GM23338 (cell line): Measurements from ENCODE around the gene ARRB1. TPM values are rescaled to one million over a fixed set of nuclear protein-coding genes. Genes with fewer than 3 reads are reported as not detected.

Experiments
- ATAC-seq: fragments of 200-7000 bp; cut with Tn5 transposase; 3 replicates; pipeline ENCODE4 v1.9.1; 2020
- DNase-seq: peaks from one replicate; pipeline ENCODE4 v3.0.0-alpha.2; 2015; ENCODE audit warnings: low spot score
- H2AFZ ChIP-seq: fragments of 200-600 bp; sonication (generic); 2 replicates; pipeline ENCODE4 v1.8.0; 2016; ENCODE audit warnings: antibody characterized with exemption, mild to moderate bottlenecking, moderate library complexity
- H3F3A ChIP-seq: fragments of 200-600 bp; sonication (generic); replicated peaks from 2 replicates; pipeline ENCODE4 v1.8.0; 2017; ENCODE audit warnings: antibody characterized with exemption, mixed run types, low read depth
- H3K27ac ChIP-seq: fragments of 200-600 bp; sonication (generic); 2 replicates; pipeline ENCODE4 v1.6.1; 2016; ENCODE audit warnings: low read depth
- H3K27me3 ChIP-seq: fragments of 200-600 bp; sonication (generic); 2 replicates; pipeline ENCODE4 v1.8.0; 2016; ENCODE audit warnings: mild to moderate bottlenecking, mixed run types, moderate library complexity; ENCODE audit not compliant: insufficient read depth
- H3K36me3 ChIP-seq: fragments of 200-600 bp; sonication (generic); 2 replicates; pipeline ENCODE4 v1.8.0; 2016; ENCODE audit warnings: mild to moderate bottlenecking; ENCODE audit not compliant: insufficient read depth
- H3K4me1 ChIP-seq: fragments of 200-600 bp; sonication (generic); 2 replicates; pipeline ENCODE4 v1.8.0; 2016; ENCODE audit warnings: mild to moderate bottlenecking, moderate library complexity; ENCODE audit not compliant: insufficient read depth
- H3K4me2 ChIP-seq: fragments of 200-600 bp; sonication (generic); 2 replicates; pipeline ENCODE4 v1.7.1; 2017; ENCODE audit warnings: mixed run types
- H3K4me3 ChIP-seq: fragments of 200-600 bp; sonication (generic); 2 replicates; pipeline ENCODE4 v1.6.1; 2016; ENCODE audit warnings: mixed run types
- H3K79me2 ChIP-seq: fragments of 200-600 bp; sonication (generic); replicated peaks from 2 replicates; pipeline ENCODE4 v1.8.0; 2017; ENCODE audit warnings: mild to moderate bottlenecking; ENCODE audit not compliant: insufficient read depth
- H3K9me2 ChIP-seq: fragments of 200-600 bp; sonication (generic); 2 replicates; pipeline ENCODE4 v1.8.0; 2017; ENCODE audit not compliant: insufficient read depth
- H4K20me1 ChIP-seq: fragments of 200-600 bp; sonication (generic); replicated peaks from 2 replicates; pipeline ENCODE4 v1.8.0; 2017; ENCODE audit warnings: mild to moderate bottlenecking; ENCODE audit not compliant: insufficient read depth
- H3K27ac Mint-ChIP-seq: 2 replicates; pipeline ENCODE4 v1.8.0; 2020; ENCODE audit warnings: inconsistent platforms, mild to moderate bottlenecking, moderate library complexity, mixed read lengths
- H3K27me3 Mint-ChIP-seq: 3 replicates; pipeline ENCODE4 v1.8.0; 2022; ENCODE audit warnings: low read depth, mild to moderate bottlenecking, moderate library complexity, mixed read lengths, inconsistent platforms; ENCODE audit not compliant: insufficient read depth, poor library complexity
- H3K36me3 Mint-ChIP-seq: 3 replicates; pipeline ENCODE4 v1.8.0; 2021; ENCODE audit warnings: low read depth, mild to moderate bottlenecking, inconsistent platforms, moderate library complexity, mixed read lengths
- H3K4me1 Mint-ChIP-seq: 3 replicates; pipeline ENCODE4 v1.8.0; 2020; ENCODE audit warnings: mild to moderate bottlenecking, inconsistent platforms, mixed read lengths
- H3K4me3 Mint-ChIP-seq: 3 replicates; pipeline ENCODE4 v1.8.0; 2021; ENCODE audit warnings: moderate library complexity, mild to moderate bottlenecking, inconsistent platforms, mixed read lengths
- H3K9me3 Mint-ChIP-seq: 3 replicates; pipeline ENCODE4 v1.8.0; 2020; ENCODE audit warnings: moderate library complexity, mild to moderate bottlenecking, inconsistent platforms, mixed read lengths
- CREB1 ChIP-seq: fragments of 250-450 bp; sonication (Bioruptor Pico); IDR thresholded peaks from 2 replicates; pipeline ENCODE4 v1.5.0; 2020; ENCODE audit warnings: low read depth, mild to moderate bottlenecking, moderate library complexity
- CTCF ChIP-seq, 2 experiments: fragments of 200-600 bp in 1 of 2; sonication (generic) in 1 of 2; conservative IDR thresholded peaks; 2 replicates each; pipeline versions ENCODE4 v1.5.1 to v1.6.1; 2016 to 2017; ENCODE audit warnings: antibody characterized with exemption in 2 of 2, low read depth in 2 of 2, mild to moderate bottlenecking in 2 of 2, moderate library complexity in 1 of 2
- ETS1 ChIP-seq: IDR thresholded peaks from 2 replicates; pipeline ENCODE4 v1.6.1; 2016; ENCODE audit warnings: antibody characterized with exemption
- EZH2 ChIP-seq: fragments of 200-600 bp; sonication (generic); IDR thresholded peaks from one replicate; pipeline ENCODE4 v1.8.0; 2017; ENCODE audit warnings: antibody characterized with exemption, mild to moderate bottlenecking, low read depth; ENCODE audit not compliant: unreplicated experiment
- EZH2phosphoT487 ChIP-seq: fragments of 200-600 bp; sonication (generic); IDR thresholded peaks from one replicate; pipeline ENCODE4 v1.8.1; 2018; ENCODE audit warnings: antibody characterized with exemption; ENCODE audit not compliant: unreplicated experiment
- JUNB ChIP-seq: IDR thresholded peaks from one replicate; pipeline ENCODE4 v1.6.1; 2016; ENCODE audit warnings: antibody characterized with exemption; ENCODE audit not compliant: unreplicated experiment
- POLR2AphosphoS5 ChIP-seq: IDR thresholded peaks from 2 replicates; pipeline ENCODE4 v1.6.1; 2016; ENCODE audit warnings: antibody characterized with exemption, low read depth
- ZNF331 ChIP-seq: fragments of 250-450 bp; sonication (Bioruptor Pico); IDR thresholded peaks from 2 replicates; pipeline ENCODE4 v1.5.0; 2020; ENCODE audit warnings: low read depth, mild to moderate bottlenecking, moderate library complexity
- ZNF462 ChIP-seq: fragments of 250-450 bp; sonication (Bioruptor Pico); IDR thresholded peaks from 2 replicates; pipeline ENCODE4 v1.5.0; 2020; ENCODE audit warnings: mild to moderate bottlenecking, moderate library complexity
- polyA plus RNA-seq: library from polyadenylated mRNA; unstranded; fragments of >200 nt; fragmentation: Nextera tagmentation; extraction: Ambion mirVana; gene quantifications from 2 replicates; pipeline ENCODE4 v1.2.1, GENCODE V29; 2016
- total RNA-seq: library from RNA; depleted of rRNA; stranded (reverse); fragments of >200 nt; shearing (Covaris generic); gene quantifications from 2 replicates; pipeline ENCODE4 v1.2.3, GENCODE V29; 2014

Gene ARRB1
- total and polyA plus RNA-seq, 2 experiments from 2014 or later = 6.3 to 11.1 TPM

GRCh38 chr11:75350743-75351540, 519 bp downstream of the ARRB1 start:
- Histone ChIP-seq H4K20me1 (no peaks in the 10 kb centered on the region), H3K79me2 (no peaks in the 10 kb centered on the region), H3K9me2 (no peaks in the 10 kb centered on the region), H3K4me1 (peaks cover 32% of the 10 kb centered on the region), H3K4me2 (peak overlapping the region; percentile 86), H3K27me3 (peaks cover 14% of the 10 kb centered on the region), H2AFZ (peak overlapping the region; percentile 74; the same call in 1 of the 2 replicates), H3K27ac (no peak overlapping the region), H3K4me3 (peak overlapping the region; percentile 72), H3K36me3 (no peaks in the 10 kb centered on the region), H3F3A (no peaks in the 10 kb centered on the region)
- peak; percentile 68 for ATAC-seq
- DNase-seq = peak; percentile 74
- Mint-ChIP-seq H3K4me3 (peak overlapping the region; percentile 83), H3K9me3 (no peaks in the 10 kb centered on the region; the same call in 2 of the 3 replicates), H3K27ac (peak overlapping the region; percentile 82), H3K27me3 (peaks cover 25% of the 10 kb centered on the region), H3K4me1 (peaks cover 62% of the 10 kb centered on the region), H3K36me3 (peaks cover 34% of the 10 kb centered on the region)
- TF ChIP-seq ETS1 (no peak), CREB1 (CRISPR knock-in tag) (peak; percentile 29; the same call in 1 of the 2 replicates), EZH2 (no peak), CTCF (conservative IDR thresholded peaks at IDR 0.05; ENCODE audit: low read depth in 2 of 2) (peak; percentile 22 to 30; a peak in 2 of 4 replicates), POLR2AphosphoS5 (no peak), ZNF331 (no peak), ZNF462 (CRISPR knock-in tag) (no peak), JUNB (no peak), EZH2phosphoT487 (no peak)
